Esophagus muscularis mucosa (tissue), 4 donors: ENCODE results near the gene KLK1.

Source experiments
- EP300 ChIP-seq: sonication (generic); formaldehyde crosslinking; IDR thresholded peaks from one replicate; pipeline ENCODE4 v1.6.1; 2017; ENCODE audit warnings: antibody characterized with exemption
- POLR2A ChIP-seq: fragments of 450-650 bp; IDR thresholded peaks from one replicate; pipeline ENCODE4 v1.6.1; 2017; ENCODE audit warnings: antibody characterized with exemption, moderate library complexity, mild to moderate bottlenecking, low read depth
- TF ChIP-seq, protein P1 (sequence below), 3 experiments: fragments of 200-600 bp in 2 of 3; fragments of 450-650 bp in 1 of 3; sonication (generic) in 2 of 3; IDR thresholded peaks; one replicate each; pipeline ENCODE4 v1.5.1; 2017 to 2019; ENCODE audit warnings: antibody characterized with exemption in 3 of 3, mild to moderate bottlenecking in 2 of 3, moderate library complexity in 1 of 3

DNA sequence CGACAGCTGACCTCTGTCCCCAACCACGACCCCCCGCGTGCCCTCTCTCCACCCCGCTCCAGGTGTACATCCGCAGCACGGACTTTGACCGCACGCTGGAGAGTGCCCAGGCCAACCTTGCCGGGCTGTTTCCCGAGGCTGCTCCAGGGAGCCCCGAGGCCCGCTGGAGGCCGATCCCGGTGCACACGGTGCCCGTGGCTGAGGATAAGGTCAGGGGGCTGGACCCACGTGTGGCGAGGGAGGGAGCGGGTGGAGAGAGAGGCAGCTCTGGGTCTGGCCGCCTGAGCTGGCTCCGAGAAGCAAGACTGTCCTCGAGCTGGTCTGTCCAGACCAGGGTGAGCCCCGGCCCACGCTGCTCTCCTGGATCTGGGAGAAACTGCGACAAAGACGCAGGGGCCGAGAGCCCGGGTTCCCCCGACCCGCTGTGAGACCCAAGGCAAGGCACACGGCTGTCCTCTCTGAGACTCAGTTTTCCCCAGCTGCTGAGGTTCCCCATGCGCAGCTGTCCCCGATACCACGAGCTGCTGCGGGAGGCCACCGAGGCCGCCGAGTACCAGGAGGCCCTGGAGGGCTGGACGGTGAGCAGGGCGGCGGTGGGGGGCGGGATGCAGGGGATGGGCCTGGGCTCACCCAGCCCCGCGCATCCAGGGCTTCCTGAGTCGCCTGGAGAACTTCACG is 31.9 kb downstream of the KLK1 start:
- TF ChIP-seq POLR2A = no peak
- TF ChIP-seq, protein P1, sequence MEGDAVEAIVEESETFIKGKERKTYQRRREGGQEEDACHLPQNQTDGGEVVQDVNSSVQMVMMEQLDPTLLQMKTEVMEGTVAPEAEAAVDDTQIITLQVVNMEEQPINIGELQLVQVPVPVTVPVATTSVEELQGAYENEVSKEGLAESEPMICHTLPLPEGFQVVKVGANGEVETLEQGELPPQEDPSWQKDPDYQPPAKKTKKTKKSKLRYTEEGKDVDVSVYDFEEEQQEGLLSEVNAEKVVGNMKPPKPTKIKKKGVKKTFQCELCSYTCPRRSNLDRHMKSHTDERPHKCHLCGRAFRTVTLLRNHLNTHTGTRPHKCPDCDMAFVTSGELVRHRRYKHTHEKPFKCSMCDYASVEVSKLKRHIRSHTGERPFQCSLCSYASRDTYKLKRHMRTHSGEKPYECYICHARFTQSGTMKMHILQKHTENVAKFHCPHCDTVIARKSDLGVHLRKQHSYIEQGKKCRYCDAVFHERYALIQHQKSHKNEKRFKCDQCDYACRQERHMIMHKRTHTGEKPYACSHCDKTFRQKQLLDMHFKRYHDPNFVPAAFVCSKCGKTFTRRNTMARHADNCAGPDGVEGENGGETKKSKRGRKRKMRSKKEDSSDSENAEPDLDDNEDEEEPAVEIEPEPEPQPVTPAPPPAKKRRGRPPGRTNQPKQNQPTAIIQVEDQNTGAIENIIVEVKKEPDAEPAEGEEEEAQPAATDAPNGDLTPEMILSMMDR (IDR thresholded peaks at IDR 0.05) = no peak
- no peak for TF ChIP-seq EP300
